RPMI7951 (cell line): ENCODE data around the gene PACS2. TPM values are rescaled to one million over a fixed set of nuclear protein-coding genes. Genes with fewer than 3 reads are reported as not detected.
"Not testable (repeated sequence)": the region's sequence is repeated elsewhere in the genome, so short reads cannot be mapped to it uniquely, and the experiment has no call there.

Source experiments
- DNase-seq: peaks from one replicate; pipeline ENCODE4 v3.0.0-alpha.2; 2012; ENCODE audit warnings: low read depth
- total RNA-seq: library from RNA; depleted of rRNA; stranded (reverse); fragments of >200 nt; shearing (Covaris generic); gene quantifications from 2 replicates; pipeline ENCODE4 v1.2.3, GENCODE V29; 2014

PACS2 gene
- total RNA-seq, 1 experiment from 2014 or later: 18.1 TPM

- DNase-seq: no peak
Observed at GRCh38 chr14:105287249-105288102, 27.1 kb upstream of the PACS2 start.

- DNase-seq: not testable (repeated sequence)
Observed at GRCh38 chr14:105288936-105289335, 25.6 kb upstream of the PACS2 start.

GRCh38 chr14:105290621-105291346 lies 23.8 kb upstream of the PACS2 start:
- no peak for DNase-seq

DNA sequence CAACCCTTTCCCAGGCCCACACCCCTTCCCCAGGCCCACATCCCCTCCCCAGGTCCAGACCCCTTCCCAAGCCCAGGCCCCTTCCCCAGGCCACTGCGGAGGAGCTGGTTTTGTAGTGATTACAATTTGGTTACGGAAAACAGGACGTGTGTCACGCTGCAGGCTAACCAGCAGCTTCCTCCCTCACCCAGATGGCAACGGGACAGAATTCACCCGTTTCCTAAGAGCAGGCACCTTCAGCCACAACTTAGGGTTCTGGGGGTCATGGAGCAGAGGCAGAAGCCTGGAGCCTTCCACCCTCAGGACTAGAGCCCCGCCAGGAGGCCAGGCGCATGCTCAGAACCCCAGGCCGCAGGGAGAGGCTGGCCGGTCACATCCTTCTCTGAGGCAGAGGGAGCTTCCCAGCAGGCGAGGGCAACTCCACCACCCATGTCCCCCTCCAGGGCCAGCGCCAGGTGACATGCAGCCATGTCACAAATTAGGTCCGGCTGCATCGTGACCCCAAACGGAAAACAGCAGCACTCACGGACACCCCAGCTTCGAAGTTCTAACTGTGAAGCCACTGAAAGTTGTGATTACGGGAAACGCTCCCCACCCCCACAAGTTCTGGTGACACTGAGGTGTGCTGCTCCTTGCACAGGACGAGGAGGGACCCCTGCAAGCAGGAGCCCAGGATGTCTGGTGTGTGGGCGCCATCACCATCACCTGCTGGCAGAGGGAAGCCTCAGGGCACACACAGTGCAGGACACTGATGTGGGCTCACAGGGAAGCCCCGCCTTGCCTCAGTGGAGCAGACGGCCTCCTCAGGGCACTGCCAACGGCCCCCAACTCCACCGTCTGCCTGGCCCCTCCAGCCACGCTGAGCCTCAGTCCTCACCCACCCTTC lies 21.5 kb upstream of the PACS2 start:
- no peak for DNase-seq

DNA sequence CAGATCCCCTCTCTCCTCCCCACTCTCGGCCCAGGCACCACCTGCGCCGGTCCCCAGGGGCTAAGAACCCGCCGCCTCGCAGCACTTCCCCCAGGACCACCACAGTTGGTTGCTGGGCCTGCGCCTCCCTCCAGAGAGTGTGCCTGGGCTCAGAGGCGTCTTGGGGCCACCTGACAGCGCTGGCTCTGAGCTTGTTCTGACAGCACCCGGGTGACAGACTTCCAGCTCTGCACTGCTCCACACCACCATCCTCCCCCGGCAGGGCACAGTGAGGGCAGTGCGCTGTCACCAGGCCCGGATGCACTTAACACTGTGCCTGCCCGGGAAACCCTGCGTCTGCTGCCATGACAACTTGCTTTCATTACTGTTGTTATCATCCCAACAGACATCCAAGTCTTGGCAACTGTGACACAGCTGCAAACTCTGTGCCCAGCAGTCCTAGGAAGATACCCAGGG lies 20.4 kb upstream of the PACS2 start:
- DNase-seq: no peak

GRCh38 chr14:105297311-105297710 lies 17.2 kb upstream of the PACS2 start:
- DNase-seq: not testable (repeated sequence)

- DNase-seq: no peak
Observed at GRCh38 chr14:105299654-105300541, 14.7 kb upstream of the PACS2 start.

GRCh38 chr14:105300542-105301102 lies 13.9 kb upstream of the PACS2 start, which contains the start of gene BRF1:
Gene BRF1, minus strand, starts transcription at chr14:105301001. Its CDS starts 372 bp downstream, at chr14:105300629.
- peak; percentile 87 for DNase-seq

- DNase-seq: peak; percentile 87
Observed at GRCh38 chr14:105301103-105301914, 13.2 kb upstream of the PACS2 start.

- not testable (repeated sequence) for DNase-seq
Observed at GRCh38 chr14:105301915-105302249, 12.7 kb upstream of the PACS2 start.

DNA sequence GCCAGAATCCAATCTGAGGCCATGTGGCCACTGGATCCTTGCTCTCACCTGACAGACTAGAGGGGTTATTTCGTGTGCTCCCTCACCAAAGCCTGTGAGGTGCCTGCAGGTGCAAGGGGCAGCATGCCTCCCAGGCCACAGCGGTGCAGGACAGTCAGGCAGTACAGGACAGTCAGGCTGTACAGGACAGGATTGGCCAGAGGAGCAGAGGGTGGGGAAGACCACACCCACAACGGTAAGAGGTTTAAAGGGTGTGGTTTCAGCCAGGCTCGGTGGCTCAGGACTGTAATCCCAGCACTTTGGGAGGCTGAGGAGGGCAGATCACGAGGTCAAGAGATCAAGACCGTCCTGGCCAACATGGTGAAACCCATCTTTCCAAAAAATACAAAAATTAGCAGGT lies 10.6 kb upstream of the PACS2 start:
- DNase-seq: no peak

DNA sequence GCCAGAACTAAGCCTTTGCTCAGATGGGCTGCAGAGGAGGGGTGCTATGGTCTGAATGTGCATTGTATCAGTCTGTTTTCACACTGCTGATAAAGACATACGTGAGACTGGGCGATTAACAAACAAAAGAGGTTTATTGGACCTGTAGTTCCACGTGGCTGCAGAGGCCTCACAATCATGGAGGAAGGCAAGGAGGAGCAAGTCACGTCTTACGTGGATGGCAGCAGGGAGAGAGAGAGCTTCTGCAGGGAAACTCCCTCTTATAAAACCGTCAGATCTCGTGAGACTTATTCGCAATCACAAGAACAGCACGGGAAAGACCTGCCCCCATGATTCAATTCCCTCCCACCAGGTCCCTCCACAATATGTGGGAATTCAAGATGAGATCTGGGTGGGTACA lies 10.0 kb upstream of the PACS2 start:
- no peak for DNase-seq

GRCh38 chr14:105305345-105305744 lies 9.2 kb upstream of the PACS2 start:
- DNase-seq: no peak

DNA sequence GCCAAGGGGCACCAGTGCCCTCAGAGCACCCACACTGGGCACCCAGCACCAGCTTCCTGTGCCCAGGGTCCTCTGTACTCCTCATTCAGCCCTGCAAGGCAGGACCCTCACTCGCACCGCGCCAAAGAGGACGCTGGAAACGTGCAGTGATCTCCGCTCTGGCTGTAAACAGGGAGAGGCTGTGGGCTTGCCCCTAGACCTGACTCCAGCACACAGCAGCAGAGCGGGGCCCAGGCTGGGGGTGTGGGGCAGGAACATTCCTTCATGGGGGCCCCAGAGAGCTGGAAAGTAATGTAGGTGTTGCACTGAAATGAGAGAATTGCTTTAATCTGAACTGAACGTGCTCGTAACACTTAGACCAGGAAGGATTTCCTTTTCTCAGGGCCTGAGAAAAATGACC lies 8.8 kb upstream of the PACS2 start:
- no peak for DNase-seq

DNA sequence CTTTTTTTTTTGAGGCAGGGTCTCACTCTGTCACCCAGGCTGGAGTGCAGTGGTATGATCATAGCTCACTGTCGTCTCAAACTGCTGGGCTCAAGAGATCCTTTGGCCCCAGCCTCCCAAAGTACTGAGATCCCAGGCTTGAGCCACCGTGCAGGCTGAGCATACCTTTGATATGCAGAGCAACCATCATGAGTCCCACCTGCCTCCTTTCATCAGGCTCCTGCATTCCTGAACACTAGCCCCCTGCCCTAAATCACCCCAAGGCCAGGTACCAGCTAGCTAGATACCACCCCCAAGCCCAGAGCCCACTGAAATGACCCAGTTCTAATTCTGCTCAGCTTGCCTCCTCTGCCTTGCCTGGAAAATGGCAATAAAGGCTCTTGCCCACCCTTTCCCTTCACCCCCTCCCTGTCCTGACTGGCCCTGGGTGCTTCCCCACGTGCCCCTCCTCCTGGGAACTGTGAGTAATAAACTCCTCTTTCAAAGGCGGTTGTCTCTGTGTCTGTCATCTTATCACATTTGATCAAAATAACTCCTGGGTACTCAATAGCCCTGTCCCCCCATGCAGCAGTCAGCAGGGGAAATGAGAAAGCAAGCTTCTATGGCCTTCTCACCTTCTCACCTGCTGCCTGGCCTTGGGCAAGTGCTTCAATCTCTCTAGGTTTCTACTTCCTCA lies 7.4 kb upstream of the PACS2 start:
- no peak for DNase-seq

GRCh38 chr14:105309371-105309770 lies 5.2 kb upstream of the PACS2 start:
- no peak for DNase-seq

- no peak for DNase-seq
Observed at GRCh38 chr14:105311838-105312237, 2.7 kb upstream of the PACS2 start.

DNA sequence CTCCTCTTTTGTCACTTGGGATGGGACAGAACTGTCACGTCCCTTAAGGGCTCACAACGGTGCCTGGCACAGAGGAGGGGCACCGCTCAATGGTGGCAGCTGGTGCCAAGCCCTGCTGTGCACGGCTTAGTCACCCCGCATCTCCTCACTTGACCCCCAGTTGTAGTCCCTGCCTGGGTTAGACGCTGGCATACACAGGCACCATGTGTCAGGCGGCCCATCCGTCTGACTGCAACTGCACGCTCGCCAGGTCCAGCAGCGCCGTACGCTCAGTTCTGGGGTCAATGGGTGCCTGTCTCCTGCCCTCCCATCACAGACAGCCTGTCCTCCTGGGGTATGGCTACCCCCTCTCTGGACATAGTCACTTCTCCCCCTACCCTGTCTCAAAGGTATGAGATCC lies 1.6 kb upstream of the PACS2 start:
- DNase-seq: no peak
